ENCODE data around the gene INHBC. TPM values are rescaled to one million over a fixed set of nuclear protein-coding genes. Genes with fewer than 3 reads are reported as not detected.

Gene INHBC
- polyA plus RNA-seq, 1 of the 3 experiments (the other 2 are of a cell fraction) = 0.08 TPM

GRCh38 chr12:57456145-57456700 is 21.6 kb downstream of the INHBC start:
- ChIA-PET CTCF (interaction anchor here (0.6 to 13.7 kb wide), 27 partner anchors 8 to 243 kb away, joined by 3 to 391 read pairs (median 6); partner anchors contain the start of genes DDIT3 and INHBC), POLR2A (interaction anchor here (0.6 kb wide), 1 partner anchor 31 kb away, joined by 5 read pairs; no protein-coding TSS in a partner anchor)
- H3K79me2 ChIP-seq (ENCODE audit: insufficient read depth) = no peaks in the 10 kb centered on the region
- peaks cover 5% of the 10 kb centered on the region for H3F3A ChIP-seq (replicated peaks; ENCODE audit: insufficient read depth)
- H3K27me3 ChIP-seq (ENCODE audit: insufficient read depth) = no peaks in the 10 kb centered on the region
- H3K4me1 ChIP-seq (ENCODE audit: control insufficient read depth in 1 of 2, insufficient read depth in 2 of 2, low read depth in 1 of 2, low read length in 1 of 2) = peaks cover 6 to 30% of the 10 kb centered on the region in 2 experiments; a peak in 2 of 4 replicates
- WGBS (ENCODE audit: low lambda C conversion rate) = 17% methylated on average over 5 of the region's 15 CpGs
- H3K9me3 ChIP-seq = no peaks in the 10 kb centered on the region
- TF ChIP-seq RAD21 (IDR thresholded peaks at IDR 0.05; ENCODE audit: low read length) (peak; percentile 46), CTCF (IDR thresholded peaks at IDR 0.05) (peak; percentile 68), RXRA (IDR thresholded peaks at IDR 0.05; ENCODE audit: borderline replicate concordance, low read depth) (no peak)
- H3K27ac ChIP-seq (ENCODE audit: low read depth in 2 of 2, low read length in 1 of 2) = no peak overlapping the region
- H4K20me1 ChIP-seq (ENCODE audit: insufficient read depth) = no peaks in the 10 kb centered on the region
- no peak overlapping the region for H3K4me3 ChIP-seq (ENCODE audit: low read depth in 2 of 2, low read length in 1 of 2)
- H3K4me2 ChIP-seq = no peak overlapping the region
- H3K9me2 ChIP-seq = no peaks in the 10 kb centered on the region
- no peaks in the 10 kb centered on the region for H3K36me3 ChIP-seq (replicated peaks in 1 of 2; ENCODE audit: control insufficient read depth in 1 of 2, insufficient read depth in 2 of 2, low read length in 1 of 2)
- DNase-seq = no peak
- H2AFZ ChIP-seq (ENCODE audit: low read depth) = no peak overlapping the region
- H3K9ac ChIP-seq = no peak overlapping the region

- no peak for DNase-seq
- Histone ChIP-seq H3K27me3 (ENCODE audit: insufficient read depth) (no peaks in the 10 kb centered on the region), H3K27ac (ENCODE audit: low read depth in 2 of 2, low read length in 1 of 2) (no peak overlapping the region), H3F3A (replicated peaks; ENCODE audit: insufficient read depth) (peaks cover 5% of the 10 kb centered on the region), H3K9ac (no peak overlapping the region), H3K4me2 (no peak overlapping the region), H3K4me3 (ENCODE audit: low read depth in 2 of 2, low read length in 1 of 2) (no peak overlapping the region), H3K4me1 (ENCODE audit: control insufficient read depth in 1 of 2, insufficient read depth in 2 of 2, low read depth in 1 of 2, low read length in 1 of 2) (peaks cover 4 to 33% of the 10 kb centered on the region in 2 experiments; a peak in 2 of 4 replicates), H4K20me1 (ENCODE audit: insufficient read depth) (no peaks in the 10 kb centered on the region), H3K36me3 (replicated peaks in 1 of 2; ENCODE audit: control insufficient read depth in 1 of 2, insufficient read depth in 2 of 2, low read length in 1 of 2) (no peaks in the 10 kb centered on the region), H3K9me2 (no peaks in the 10 kb centered on the region), H3K79me2 (ENCODE audit: insufficient read depth) (no peaks in the 10 kb centered on the region), H3K9me3 (no peaks in the 10 kb centered on the region), H2AFZ (ENCODE audit: low read depth) (no peak overlapping the region)
- ChIA-PET CTCF (interaction anchor here (0.6 to 13.7 kb wide), 16 partner anchors 7 to 216 kb away, joined by 3 to 391 read pairs (median 14); partner anchors contain the start of genes DDIT3 and INHBC), POLR2A (no interaction called here)
- 83% methylated on average over 6 of the region's 6 CpGs for WGBS (ENCODE audit: low lambda C conversion rate)
- no peak for TF ChIP-seq TAF1 (IDR thresholded peaks at IDR 0.05; ENCODE audit: borderline replicate concordance, low read depth, low read length)
- TF ChIP-seq, protein P1, sequence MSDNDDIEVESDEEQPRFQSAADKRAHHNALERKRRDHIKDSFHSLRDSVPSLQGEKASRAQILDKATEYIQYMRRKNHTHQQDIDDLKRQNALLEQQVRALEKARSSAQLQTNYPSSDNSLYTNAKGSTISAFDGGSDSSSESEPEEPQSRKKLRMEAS (IDR thresholded peaks at IDR 0.05; ENCODE audit: low read depth) = no peak
- no peak for TF ChIP-seq PBX3 (IDR thresholded peaks at IDR 0.05)
Observed at GRCh38 chr12:57456737-57457490, 22.3 kb downstream of the INHBC start.
